ENCODE measurements around the gene SYT3.

SYT3 gene

DNA sequence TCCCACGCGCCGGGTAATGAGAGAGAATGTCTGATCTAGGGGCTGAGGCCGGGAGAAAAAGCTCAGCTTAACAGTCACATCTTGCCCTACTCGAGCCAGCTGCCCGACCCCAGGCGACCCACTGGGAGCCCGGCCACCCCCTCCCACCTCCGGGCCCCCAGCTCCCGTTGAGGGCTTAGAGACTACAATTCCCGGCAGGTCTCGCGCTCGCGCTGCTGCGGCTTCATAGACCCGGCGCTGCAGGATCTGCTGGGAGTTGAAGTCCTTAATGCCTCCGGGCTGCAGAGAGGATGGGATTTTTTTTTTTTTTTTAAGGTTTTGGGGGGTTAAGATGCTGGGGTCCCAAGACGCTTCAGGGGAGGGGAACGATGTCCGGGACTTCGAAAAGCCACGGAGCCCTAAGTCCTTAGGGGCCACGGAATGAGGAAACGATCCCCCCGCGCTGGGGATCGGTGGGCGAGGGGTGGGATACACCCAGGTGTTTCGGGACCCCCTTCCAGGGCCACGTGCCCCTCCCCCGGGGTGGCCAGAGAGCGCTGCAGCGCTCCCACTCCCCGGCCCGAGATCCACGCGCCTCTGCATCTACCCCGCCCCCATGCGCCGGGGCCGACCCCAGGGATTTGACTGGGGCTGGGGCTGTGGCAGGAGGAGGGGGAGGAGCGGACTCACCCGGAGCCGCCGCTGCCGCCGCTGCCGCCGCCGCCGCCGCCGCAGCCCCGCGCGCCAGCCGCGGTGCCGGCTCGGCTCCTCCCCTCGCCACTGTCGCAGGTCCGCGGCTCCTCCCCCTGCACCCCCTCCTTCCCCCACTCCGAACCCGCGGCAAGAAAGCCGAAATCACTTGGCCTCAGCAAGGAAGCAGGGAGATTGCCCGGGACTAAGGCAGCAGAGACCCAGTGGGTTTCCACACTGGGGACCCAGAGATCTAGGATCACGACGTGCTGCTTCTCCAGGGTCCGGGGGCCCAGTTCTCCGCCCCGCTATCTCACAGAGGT, at the start of gene SYT3:
SYT3 (minus strand) TSS at position 761 of the 992 bp plus-strand sequence. CDS start 2,470 bp downstream, outside the sequence.
- FAIRE-seq = no peak

DNA sequence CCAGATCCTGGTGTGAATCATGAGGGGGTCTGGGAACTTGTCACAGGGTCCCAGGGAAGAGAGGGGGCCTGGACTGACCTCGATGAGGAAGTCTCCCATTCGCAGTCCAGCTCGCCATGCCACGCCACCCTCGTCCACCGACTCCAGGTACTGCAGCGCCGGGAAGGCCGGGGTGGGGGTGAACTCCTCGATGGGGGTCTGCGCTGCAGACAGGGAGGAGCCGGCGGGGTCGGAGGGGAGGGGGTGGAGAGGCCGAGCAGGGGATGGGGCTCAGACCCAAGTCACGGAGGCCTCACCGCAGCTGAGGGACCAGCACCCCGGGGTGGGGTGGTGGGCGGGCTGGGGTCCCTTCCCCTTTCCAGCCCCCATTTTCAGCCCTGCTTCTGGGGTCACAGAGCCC, 49.1 kb upstream of the SYT3 start:
- FAIRE-seq = no peak

DNA sequence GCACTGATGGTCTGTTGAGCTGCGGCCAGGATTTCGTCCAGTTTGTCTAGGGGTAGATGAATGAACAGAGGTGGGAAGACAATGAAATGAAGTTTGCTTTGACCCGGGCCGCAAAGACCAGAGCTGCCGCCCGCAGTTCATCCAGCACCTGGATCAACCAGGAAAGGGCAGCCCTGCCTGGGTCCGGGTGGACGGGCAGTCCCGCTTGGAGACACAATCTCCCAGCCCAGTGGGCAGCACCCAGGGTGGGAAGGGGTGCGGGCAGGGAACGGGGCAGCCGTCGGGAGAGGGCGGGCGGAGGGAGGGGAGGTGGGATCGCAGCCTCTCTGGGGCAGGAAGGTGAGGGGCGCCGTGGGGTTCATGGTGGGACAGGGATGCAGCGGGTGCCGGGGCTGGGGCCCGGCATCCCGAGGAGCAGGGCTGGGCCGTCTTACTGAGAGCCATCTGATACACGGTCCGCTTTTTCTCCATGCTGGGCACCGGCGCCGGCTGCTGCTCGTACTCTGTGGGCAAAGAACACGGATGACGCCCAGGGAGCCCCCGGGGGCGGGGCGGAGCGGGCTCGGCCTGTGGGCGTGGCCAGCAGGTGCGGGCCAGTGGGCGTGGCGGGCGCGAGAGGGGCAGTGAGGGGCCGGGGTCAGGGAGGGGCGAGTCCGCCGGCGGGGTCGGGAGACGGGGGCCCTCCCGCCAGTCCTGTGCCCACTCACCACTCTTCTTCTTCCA, 46.8 kb upstream of the SYT3 start:
- FAIRE-seq = no peak

GRCh38 chr19:50679177-50680125, 39.8 kb upstream of the SYT3 start:
- FAIRE-seq = peak; percentile 95

- no peak for FAIRE-seq
These were observed 38.6 kb upstream of the SYT3 start for GRCh38 chr19:50678323-50678722.

- FAIRE-seq = no peak
These were observed 38.0 kb upstream of the SYT3 start for GRCh38 chr19:50677636-50678035.

- no peak for FAIRE-seq
These were observed 37.0 kb upstream of the SYT3 start for GRCh38 chr19:50676625-50677197.

DNA sequence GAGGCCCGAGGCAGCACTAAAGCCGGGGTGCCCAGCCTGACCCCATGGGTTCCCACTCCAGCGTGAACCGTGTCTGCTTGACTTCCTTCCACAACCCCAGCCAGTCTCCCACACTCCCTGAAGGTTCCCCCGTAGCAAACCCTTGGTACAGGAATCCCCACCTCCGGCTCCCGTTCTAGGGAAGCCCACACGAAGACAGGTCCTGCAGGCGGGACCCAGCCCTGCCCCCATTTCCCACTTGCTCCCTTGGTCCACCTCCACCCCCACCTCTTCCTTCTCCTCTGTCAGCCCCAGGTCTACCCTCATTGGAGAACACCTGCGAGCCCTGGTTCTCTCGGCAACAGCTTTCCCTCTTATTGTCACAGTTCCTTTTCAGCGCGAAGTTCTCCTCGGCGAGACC, 33.4 kb upstream of the SYT3 start:
- FAIRE-seq = no peak

GRCh38 chr19:50670102-50670380, 30.4 kb upstream of the SYT3 start:
- FAIRE-seq = no peak

DNA sequence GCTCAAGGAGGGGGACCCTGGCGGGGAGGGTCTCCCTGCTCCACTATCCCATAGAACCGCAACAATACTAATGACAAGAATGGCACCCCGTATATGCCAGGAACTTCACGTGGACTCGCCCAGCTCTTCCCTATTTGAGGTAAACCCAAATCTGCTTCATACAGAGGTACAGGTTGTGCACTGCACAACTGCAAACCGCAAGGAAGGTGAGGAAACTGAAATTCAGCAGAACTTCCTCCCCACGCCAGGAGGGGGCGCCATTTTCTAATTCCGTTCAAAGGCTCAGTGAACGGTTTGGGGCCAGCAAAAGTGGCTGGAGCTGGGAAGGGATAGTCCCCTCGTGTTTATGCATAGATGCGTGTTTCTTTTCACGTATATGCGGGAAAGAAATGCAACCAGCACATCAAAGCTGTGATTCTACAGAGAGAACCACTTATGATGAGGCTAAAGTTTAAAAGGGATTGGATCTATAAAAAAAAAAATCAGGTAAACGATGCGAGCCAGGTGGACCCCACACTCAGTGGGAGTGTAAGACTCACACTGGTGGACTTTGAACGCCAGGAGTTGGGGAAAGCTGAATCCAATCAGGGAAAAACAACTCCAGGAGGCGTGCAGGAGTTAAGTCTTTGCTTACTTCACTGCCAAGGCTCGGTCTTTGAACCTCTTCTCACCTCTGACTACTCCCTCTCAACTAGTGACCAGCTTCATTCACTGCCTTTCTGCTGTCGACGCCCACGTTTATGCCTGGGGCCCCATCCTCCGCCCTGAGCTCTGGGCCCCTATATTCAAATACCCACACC, 29.8 kb upstream of the SYT3 start:
- FAIRE-seq = no peak

DNA sequence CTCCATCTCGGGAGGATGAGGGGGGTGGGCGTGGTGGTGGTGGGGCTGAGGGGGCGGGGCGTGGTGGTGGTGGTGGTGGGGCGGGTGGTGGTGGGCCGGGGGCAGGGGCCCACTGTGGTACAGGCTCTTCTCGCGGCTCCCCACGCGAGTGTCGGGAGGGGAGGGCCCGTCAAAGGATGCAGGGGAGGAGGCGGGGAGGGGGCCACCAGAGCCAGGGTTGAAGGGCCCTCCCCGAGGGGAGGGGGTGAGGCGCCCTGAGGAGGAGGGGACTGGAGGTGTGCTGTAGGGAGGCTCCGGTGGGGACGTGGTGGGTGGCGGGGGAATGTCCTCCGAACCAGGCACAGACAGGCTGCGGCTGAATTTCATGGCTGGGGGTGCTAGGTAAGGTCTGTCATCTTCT, 29.2 kb upstream of the SYT3 start:
- FAIRE-seq = no peak

GRCh38 chr19:50668416-50668815, 28.7 kb upstream of the SYT3 start:
- FAIRE-seq = no peak

DNA sequence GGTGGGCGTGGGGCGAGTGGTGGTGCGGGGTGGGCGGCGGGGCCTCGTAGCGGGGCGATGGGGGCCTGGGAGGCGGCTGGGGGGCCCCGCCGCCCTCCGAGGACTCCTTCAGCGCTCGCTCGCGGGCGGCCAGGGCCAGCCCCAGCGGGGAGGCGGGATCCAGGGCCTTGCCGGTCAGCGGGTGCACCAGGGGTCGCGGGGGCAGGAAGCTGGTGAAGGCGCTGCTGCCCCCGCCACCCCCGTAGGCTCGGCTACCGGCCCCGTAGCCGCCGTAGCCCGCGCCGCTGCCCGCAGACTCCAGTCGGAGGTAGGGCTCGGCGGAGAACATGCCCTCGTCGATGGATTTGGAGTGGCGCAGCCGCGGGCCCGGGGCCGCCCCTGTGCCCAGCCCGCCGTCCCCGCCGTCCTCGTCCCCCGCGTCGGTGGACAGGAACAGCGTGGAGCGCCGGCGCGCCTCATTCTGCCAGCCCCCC, 28.1 kb upstream of the SYT3 start:
- no peak for FAIRE-seq

DNA sequence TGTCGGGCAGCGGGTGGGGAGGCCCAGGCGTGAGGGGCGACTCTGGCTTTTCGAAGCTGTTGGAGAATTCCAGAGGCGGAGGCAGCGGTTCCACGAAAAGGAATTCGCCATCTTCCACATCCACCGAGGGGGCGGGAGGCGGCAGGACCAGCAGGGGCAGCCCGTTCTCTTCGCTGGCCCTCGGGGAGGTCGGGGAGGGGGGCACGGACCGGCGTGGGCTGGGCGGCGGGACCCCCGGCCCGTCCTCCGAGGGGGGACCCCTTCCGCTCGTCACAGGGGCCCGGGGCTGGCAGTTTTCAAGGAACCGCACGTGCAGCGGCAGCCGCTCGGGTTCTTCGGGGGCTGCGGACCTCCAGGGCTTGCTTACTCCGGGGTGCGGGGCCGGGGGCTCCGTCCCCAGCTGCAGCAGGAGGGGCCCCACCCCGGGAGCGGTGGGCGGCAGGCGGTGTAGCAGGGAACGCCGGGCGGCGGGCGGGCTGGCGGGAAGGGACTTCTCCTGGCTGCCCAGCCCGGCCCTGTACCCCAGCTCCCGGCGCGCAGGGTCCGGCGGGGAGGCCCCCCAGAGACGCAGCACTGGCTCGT, 27.6 kb upstream of the SYT3 start:
- no peak for FAIRE-seq

DNA sequence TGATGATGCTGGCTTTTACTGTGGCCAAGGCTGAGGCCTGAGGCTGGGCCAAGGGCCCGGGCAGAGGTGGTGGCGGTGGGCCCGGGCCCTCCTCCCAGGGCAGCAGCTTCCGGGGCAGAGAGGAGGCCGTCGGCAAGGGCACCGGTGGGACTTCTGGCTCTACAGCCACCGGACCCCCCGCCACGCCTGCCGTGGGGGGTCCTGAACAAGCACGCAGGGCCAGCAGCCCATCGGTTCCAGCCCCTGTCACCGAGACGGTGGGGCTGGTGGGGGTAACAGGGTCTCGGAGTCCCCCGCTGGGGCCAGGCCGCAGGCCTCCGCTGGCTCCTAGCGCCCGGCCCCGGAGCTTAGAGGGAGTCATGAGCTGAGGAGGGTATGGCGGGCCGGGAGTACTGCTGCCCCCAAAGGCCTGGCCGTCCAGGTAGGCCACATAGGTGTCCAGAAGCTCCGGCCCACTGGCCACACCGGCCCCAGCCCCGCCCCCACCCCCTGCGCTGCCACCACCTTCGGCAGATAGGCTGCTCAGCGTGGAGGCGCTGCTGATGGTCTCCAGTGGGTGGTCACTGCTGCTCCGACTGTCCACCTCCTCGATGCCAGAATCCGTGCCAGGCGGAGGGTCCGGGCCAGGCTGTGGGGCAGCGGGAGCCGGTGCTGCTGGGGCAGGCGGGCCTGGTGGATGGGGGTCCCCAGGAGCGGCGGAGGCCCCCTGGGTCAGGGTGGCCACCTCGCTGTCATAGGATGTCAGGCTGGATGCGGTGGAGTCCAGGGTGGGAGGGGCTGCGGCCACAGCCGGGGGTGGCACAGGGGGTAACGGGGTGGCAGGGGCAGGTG, 26.9 kb upstream of the SYT3 start:
- FAIRE-seq = no peak

GRCh38 chr19:50664204-50664603, 24.5 kb upstream of the SYT3 start:
- FAIRE-seq = no peak

- no peak for FAIRE-seq
These were observed 23.8 kb upstream of the SYT3 start for GRCh38 chr19:50663482-50663790.

- no peak for FAIRE-seq
These were observed 23.2 kb upstream of the SYT3 start for GRCh38 chr19:50662651-50663481.
